ENCODE measurements around the gene DOCK2.

DNA sequence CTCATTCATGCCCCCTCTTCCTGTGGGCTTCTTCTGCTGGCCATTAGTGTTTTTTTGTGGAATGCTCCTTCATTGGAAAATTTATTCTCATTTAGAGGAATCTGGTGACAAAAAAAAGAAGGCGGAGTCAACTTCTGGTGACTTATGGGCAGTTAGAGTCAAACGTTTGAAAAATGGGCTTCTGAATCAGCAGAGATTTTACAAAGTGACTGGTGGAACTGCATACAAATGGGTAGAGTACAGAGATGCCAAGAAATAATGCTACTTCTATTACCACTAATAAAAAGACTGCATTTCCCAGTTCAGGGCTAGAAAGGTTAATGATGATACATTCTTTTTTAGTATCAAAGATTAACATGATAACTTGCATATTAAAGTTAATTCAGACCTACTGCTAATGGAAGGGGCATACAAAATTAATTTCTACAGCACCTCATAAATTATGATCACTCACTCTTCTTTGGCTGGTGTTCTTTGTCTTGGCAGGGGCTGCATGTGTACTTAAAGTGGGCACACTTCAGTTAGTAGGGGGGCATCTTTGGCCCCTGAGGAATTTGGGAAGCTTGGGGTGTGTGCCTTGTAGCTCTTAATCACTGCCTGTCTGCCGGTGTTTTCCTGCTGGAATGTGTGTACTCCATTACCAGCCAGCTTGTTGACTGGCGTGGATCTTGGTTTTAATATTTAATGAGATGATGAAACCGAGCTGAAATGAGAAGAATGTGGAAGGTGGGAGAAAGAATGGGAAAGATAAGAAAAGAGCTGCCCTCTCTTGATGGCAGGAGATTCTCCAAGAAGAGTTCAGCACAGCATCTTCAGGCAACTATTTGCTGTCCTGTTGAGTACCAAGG lies 148.9 kb downstream of the DOCK2 start:
- TF ChIP-seq, protein P1, sequence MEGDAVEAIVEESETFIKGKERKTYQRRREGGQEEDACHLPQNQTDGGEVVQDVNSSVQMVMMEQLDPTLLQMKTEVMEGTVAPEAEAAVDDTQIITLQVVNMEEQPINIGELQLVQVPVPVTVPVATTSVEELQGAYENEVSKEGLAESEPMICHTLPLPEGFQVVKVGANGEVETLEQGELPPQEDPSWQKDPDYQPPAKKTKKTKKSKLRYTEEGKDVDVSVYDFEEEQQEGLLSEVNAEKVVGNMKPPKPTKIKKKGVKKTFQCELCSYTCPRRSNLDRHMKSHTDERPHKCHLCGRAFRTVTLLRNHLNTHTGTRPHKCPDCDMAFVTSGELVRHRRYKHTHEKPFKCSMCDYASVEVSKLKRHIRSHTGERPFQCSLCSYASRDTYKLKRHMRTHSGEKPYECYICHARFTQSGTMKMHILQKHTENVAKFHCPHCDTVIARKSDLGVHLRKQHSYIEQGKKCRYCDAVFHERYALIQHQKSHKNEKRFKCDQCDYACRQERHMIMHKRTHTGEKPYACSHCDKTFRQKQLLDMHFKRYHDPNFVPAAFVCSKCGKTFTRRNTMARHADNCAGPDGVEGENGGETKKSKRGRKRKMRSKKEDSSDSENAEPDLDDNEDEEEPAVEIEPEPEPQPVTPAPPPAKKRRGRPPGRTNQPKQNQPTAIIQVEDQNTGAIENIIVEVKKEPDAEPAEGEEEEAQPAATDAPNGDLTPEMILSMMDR (optimal IDR thresholded peaks at IDR 0.05 in 1 of 3, IDR thresholded peaks at IDR 0.05 in 1 of 3, conservative IDR thresholded peaks at IDR 0.05 in 1 of 3; ENCODE audit: extremely low read depth in 1 of 3, insufficient read depth in 2 of 3, low read length in 3 of 3), result no peak
- no peak for TF ChIP-seq EZH2 (IDR thresholded peaks at IDR 0.05; ENCODE audit: low read length)

Data from keratinocyte (primary cell).